HG03520 (cell line): ENCODE measurements around the gene ZNRD2.

ENCODE experiments used
- ATAC-seq: cut with Tn5 transposase; IDR thresholded peaks from one replicate; pipeline ENCODE4 v1.9.1; 2021; ENCODE audit warnings: mild to moderate bottlenecking, moderate library complexity; ENCODE audit not compliant: unreplicated experiment

Gene ZNRD2

GRCh38 chr11:65537620-65538231 lies 32.6 kb upstream of the ZNRD2 start:
- no peak for ATAC-seq

- ATAC-seq: no peak
Observed at GRCh38 chr11:65538232-65538914, 31.9 kb upstream of the ZNRD2 start.

- ATAC-seq: no peak
Observed at GRCh38 chr11:65538915-65539743, 31.1 kb upstream of the ZNRD2 start.

GRCh38 chr11:65539744-65540289 lies 30.5 kb upstream of the ZNRD2 start:
- peak; percentile 41 for ATAC-seq

- peak; percentile 55 for ATAC-seq
Observed at GRCh38 chr11:65540290-65541092, 29.8 kb upstream of the ZNRD2 start.

GRCh38 chr11:65541093-65541982 lies 28.9 kb upstream of the ZNRD2 start:
- ATAC-seq: no peak

- no peak for ATAC-seq
Observed at GRCh38 chr11:65542738-65543390, 27.4 kb upstream of the ZNRD2 start.

GRCh38 chr11:65545853-65546216 lies 24.4 kb upstream of the ZNRD2 start:
- no peak for ATAC-seq

- peak; percentile 49 for ATAC-seq
Observed at GRCh38 chr11:65546217-65546958, 23.9 kb upstream of the ZNRD2 start.

- ATAC-seq: no peak
Observed at GRCh38 chr11:65547446-65548125, 22.7 kb upstream of the ZNRD2 start.

- ATAC-seq: no peak
Observed at GRCh38 chr11:65548395-65548794, 21.9 kb upstream of the ZNRD2 start.

- ATAC-seq: no peak
Observed at GRCh38 chr11:65549096-65549495, 21.2 kb upstream of the ZNRD2 start.

GRCh38 chr11:65551572-65552387 lies 18.5 kb upstream of the ZNRD2 start:
- ATAC-seq: no peak

- ATAC-seq: no peak
Observed at GRCh38 chr11:65552388-65552951, 17.8 kb upstream of the ZNRD2 start.

GRCh38 chr11:65553301-65554001 lies 16.8 kb upstream of the ZNRD2 start:
- no peak for ATAC-seq
